Measurements from ENCODE around the gene HERPUD1. TPM values are rescaled to one million over a fixed set of nuclear protein-coding genes. Genes with fewer than 3 reads are reported as not detected.

Gene HERPUD1
- total and polyA plus RNA-seq, 4 donors: 57.8 to 219 (median 118) TPM

DNA sequence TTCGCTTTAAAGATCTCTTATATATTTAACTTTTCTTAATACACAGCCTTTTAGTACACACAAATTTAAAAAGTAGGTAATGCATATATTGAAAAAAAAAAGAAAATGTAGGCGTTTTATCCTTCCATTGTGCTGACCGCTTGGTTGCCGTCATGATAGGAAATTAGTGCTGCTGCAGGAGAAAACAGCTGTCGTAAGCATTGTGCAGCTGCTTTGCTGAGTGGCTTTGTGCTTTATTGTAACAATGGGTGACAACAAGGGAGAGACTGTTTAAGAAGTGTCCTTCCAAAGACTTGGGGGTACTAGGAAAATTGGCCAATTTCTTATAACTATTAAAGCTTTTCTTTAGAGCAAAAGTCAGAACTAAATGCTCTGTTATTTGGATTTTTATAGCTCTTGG, 5.0 kb downstream of the HERPUD1 start:
- Histone ChIP-seq H3K9me3 (ENCODE audit: control insufficient read depth in 4 of 4, low read length in 3 of 4) (no peaks in the 10 kb centered on the region), H3K36me3 (ENCODE audit: control insufficient read depth in 4 of 4, insufficient read depth in 3 of 4, low read depth in 1 of 4, low read length in 3 of 4) (peaks cover 21 to 67% (median 62%) of the 10 kb centered on the region in 4 donors), H3K27ac (ENCODE audit: low read depth in 1 of 2, low read length in 2 of 2) (no peak overlapping the region), H3K9ac (ENCODE audit: low read depth in 1 of 2, low read length in 2 of 2) (no peak overlapping the region), H3K27me3 (ENCODE audit: control insufficient read depth in 4 of 4, insufficient read depth in 4 of 4, low read length in 3 of 4) (no peaks in the 10 kb centered on the region), H3K4me1 (ENCODE audit: control insufficient read depth in 4 of 4, insufficient read depth in 4 of 4, low read length in 3 of 4) (peaks cover 3 to 34% (median 25%) of the 10 kb centered on the region in 4 donors), H3K4me3 (ENCODE audit: low read depth in 1 of 3, low read length in 3 of 3) (no peak overlapping the region)
- TF ChIP-seq, protein P1, sequence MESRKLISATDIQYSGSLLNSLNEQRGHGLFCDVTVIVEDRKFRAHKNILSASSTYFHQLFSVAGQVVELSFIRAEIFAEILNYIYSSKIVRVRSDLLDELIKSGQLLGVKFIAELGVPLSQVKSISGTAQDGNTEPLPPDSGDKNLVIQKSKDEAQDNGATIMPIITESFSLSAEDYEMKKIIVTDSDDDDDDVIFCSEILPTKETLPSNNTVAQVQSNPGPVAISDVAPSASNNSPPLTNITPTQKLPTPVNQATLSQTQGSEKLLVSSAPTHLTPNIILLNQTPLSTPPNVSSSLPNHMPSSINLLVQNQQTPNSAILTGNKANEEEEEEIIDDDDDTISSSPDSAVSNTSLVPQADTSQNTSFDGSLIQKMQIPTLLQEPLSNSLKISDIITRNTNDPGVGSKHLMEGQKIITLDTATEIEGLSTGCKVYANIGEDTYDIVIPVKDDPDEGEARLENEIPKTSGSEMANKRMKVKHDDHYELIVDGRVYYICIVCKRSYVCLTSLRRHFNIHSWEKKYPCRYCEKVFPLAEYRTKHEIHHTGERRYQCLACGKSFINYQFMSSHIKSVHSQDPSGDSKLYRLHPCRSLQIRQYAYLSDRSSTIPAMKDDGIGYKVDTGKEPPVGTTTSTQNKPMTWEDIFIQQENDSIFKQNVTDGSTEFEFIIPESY (IDR thresholded peaks at IDR 0.05): no peak
- no peak for TF ChIP-seq FOXA2 (IDR thresholded peaks at IDR 0.05)
- no peak for TF ChIP-seq NR2F2 (IDR thresholded peaks at IDR 0.05)
- no peak for TF ChIP-seq RAD21 (IDR thresholded peaks at IDR 0.05)
- TF ChIP-seq TAF1 (conservative IDR thresholded peaks at IDR 0.05): no peak
- TF ChIP-seq EGR1 (IDR thresholded peaks at IDR 0.05; ENCODE audit: low read depth in 2 of 2): no peak
- TF ChIP-seq, protein P2, sequence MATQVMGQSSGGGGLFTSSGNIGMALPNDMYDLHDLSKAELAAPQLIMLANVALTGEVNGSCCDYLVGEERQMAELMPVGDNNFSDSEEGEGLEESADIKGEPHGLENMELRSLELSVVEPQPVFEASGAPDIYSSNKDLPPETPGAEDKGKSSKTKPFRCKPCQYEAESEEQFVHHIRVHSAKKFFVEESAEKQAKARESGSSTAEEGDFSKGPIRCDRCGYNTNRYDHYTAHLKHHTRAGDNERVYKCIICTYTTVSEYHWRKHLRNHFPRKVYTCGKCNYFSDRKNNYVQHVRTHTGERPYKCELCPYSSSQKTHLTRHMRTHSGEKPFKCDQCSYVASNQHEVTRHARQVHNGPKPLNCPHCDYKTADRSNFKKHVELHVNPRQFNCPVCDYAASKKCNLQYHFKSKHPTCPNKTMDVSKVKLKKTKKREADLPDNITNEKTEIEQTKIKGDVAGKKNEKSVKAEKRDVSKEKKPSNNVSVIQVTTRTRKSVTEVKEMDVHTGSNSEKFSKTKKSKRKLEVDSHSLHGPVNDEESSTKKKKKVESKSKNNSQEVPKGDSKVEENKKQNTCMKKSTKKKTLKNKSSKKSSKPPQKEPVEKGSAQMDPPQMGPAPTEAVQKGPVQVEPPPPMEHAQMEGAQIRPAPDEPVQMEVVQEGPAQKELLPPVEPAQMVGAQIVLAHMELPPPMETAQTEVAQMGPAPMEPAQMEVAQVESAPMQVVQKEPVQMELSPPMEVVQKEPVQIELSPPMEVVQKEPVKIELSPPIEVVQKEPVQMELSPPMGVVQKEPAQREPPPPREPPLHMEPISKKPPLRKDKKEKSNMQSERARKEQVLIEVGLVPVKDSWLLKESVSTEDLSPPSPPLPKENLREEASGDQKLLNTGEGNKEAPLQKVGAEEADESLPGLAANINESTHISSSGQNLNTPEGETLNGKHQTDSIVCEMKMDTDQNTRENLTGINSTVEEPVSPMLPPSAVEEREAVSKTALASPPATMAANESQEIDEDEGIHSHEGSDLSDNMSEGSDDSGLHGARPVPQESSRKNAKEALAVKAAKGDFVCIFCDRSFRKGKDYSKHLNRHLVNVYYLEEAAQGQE (IDR thresholded peaks at IDR 0.05): no peak
- TF ChIP-seq JUND (IDR thresholded peaks at IDR 0.05): no peak
- TF ChIP-seq, protein P3, sequence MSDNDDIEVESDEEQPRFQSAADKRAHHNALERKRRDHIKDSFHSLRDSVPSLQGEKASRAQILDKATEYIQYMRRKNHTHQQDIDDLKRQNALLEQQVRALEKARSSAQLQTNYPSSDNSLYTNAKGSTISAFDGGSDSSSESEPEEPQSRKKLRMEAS (IDR thresholded peaks at IDR 0.05): no peak
- no peak for TF ChIP-seq RXRA (IDR thresholded peaks at IDR 0.05)
- no peak for TF ChIP-seq YY1 (IDR thresholded peaks at IDR 0.05)
- TF ChIP-seq GABPA (IDR thresholded peaks at IDR 0.05 in 1 of 2, conservative IDR thresholded peaks at IDR 0.05 in 1 of 2): no peak
- no peak for TF ChIP-seq HNF4G (IDR thresholded peaks at IDR 0.05)
- no peak for TF ChIP-seq HNF4A (conservative IDR thresholded peaks at IDR 0.05)
- TF ChIP-seq SP1 (IDR thresholded peaks at IDR 0.05): no peak
- no peak for TF ChIP-seq FOXA1 (IDR thresholded peaks at IDR 0.05)
- 88% methylated on average over 5 of the region's 5 CpGs for WGBS
- no peak for DNase-seq (ENCODE audit: low spot score)

DNA sequence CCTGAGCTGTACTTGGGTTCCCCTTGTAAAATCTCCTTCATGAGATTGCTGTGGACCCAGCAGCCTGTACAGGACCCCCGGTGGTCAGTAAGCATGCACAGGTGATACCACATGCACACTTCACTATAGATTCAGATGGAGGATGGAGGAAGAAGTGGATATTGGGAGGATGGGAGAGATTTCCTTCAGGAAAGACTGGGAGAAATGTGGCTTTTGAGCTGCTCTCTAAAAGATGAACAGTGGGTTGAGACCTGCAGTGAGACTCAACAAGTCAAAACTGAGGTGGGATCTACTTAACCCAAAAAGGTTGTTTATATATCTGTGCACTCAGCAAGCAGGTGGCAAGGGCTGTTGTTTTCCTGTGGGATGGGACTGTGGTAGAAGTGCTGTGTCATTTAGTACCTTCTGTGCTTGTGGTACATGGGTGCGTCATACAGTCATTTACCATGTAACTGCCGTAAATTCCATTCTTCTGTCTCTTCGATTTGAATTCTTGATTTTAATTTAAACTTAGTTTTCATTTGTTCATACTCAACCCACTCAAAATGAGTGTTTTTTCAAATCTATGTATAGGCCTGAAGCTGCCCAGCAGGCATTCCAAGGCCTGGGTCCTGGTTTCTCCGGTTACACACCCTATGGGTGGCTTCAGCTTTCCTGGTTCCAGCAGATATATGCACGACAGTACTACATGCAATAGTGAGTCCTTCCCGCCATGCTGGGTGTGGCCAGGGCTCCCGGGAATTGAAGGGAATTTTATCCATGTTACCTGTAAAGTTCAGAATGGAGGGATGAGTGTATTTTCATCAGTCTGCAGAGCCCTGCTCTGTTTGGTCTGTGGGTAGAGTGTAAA, 6.9 kb downstream of the HERPUD1 start:
- Histone ChIP-seq H3K4me1 (ENCODE audit: control insufficient read depth in 4 of 4, insufficient read depth in 4 of 4, low read length in 3 of 4) (peaks cover 3 to 41% (median 28%) of the 10 kb centered on the region in 4 donors), H3K27ac (ENCODE audit: low read depth in 1 of 2, low read length in 2 of 2) (no peak overlapping the region), H3K27me3 (ENCODE audit: control insufficient read depth in 4 of 4, insufficient read depth in 4 of 4, low read length in 3 of 4) (no peaks in the 10 kb centered on the region), H3K9ac (ENCODE audit: low read depth in 1 of 2, low read length in 2 of 2) (no peak overlapping the region), H3K9me3 (ENCODE audit: control insufficient read depth in 4 of 4, low read length in 3 of 4) (no peaks in the 10 kb centered on the region), H3K4me3 (ENCODE audit: low read depth in 1 of 3, low read length in 3 of 3) (no peak overlapping the region), H3K36me3 (ENCODE audit: control insufficient read depth in 4 of 4, insufficient read depth in 3 of 4, low read depth in 1 of 4, low read length in 3 of 4) (peaks cover 31 to 86% (median 81%) of the 10 kb centered on the region in 4 donors)
- WGBS: 80% methylated on average over 8 of the region's 8 CpGs
- DNase-seq (ENCODE audit: low spot score): no peak
- TF ChIP-seq, protein P2 (IDR thresholded peaks at IDR 0.05): no peak
- no peak for TF ChIP-seq SP1 (IDR thresholded peaks at IDR 0.05)
- TF ChIP-seq HNF4A (conservative IDR thresholded peaks at IDR 0.05): no peak
- TF ChIP-seq EGR1 (IDR thresholded peaks at IDR 0.05; ENCODE audit: low read depth in 2 of 2): no peak
- TF ChIP-seq, protein P4, sequence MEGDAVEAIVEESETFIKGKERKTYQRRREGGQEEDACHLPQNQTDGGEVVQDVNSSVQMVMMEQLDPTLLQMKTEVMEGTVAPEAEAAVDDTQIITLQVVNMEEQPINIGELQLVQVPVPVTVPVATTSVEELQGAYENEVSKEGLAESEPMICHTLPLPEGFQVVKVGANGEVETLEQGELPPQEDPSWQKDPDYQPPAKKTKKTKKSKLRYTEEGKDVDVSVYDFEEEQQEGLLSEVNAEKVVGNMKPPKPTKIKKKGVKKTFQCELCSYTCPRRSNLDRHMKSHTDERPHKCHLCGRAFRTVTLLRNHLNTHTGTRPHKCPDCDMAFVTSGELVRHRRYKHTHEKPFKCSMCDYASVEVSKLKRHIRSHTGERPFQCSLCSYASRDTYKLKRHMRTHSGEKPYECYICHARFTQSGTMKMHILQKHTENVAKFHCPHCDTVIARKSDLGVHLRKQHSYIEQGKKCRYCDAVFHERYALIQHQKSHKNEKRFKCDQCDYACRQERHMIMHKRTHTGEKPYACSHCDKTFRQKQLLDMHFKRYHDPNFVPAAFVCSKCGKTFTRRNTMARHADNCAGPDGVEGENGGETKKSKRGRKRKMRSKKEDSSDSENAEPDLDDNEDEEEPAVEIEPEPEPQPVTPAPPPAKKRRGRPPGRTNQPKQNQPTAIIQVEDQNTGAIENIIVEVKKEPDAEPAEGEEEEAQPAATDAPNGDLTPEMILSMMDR (IDR thresholded peaks at IDR 0.05; ENCODE audit: low read depth, low read length, missing input control): no peak
- no peak for TF ChIP-seq RXRA (IDR thresholded peaks at IDR 0.05)
- no peak for TF ChIP-seq HNF4G (IDR thresholded peaks at IDR 0.05)
- TF ChIP-seq FOXA2 (IDR thresholded peaks at IDR 0.05): no peak
- no peak for TF ChIP-seq GABPA (IDR thresholded peaks at IDR 0.05 in 1 of 2, conservative IDR thresholded peaks at IDR 0.05 in 1 of 2)
- TF ChIP-seq NR2F2 (IDR thresholded peaks at IDR 0.05): no peak
- TF ChIP-seq, protein P5, sequence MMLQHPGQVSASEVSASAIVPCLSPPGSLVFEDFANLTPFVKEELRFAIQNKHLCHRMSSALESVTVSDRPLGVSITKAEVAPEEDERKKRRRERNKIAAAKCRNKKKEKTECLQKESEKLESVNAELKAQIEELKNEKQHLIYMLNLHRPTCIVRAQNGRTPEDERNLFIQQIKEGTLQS (IDR thresholded peaks at IDR 0.05): no peak
